Testis (tissue), 3 donors: ENCODE measurements around the gene AXIN1. TPM values are rescaled to one million over a fixed set of nuclear protein-coding genes. Genes with fewer than 3 reads are reported as not detected.

Experiments used
- DNase-seq: peaks from one replicate; pipeline ENCODE4 v3.0.0-alpha.2; 2019
- H3K27ac ChIP-seq, 2 donors: fragments of 200-600 bp; sonication (generic); one replicate each; pipeline ENCODE4 v1.5.1; 2019
- H3K27me3 ChIP-seq: fragments of 200-600 bp; sonication (generic); one replicate; pipeline ENCODE4 v1.5.1; 2019
- H3K36me3 ChIP-seq: fragments of 200-600 bp; sonication (generic); one replicate; pipeline ENCODE4 v1.5.1; 2017; ENCODE audit warnings: low read depth; ENCODE audit errors: missing control alignments
- H3K4me1 ChIP-seq: fragments of 200-600 bp; sonication (generic); one replicate; pipeline ENCODE4 v1.5.1; 2019
- H3K4me3 ChIP-seq, 2 donors: fragments of 200-600 bp; sonication (generic); one replicate each; pipeline ENCODE4 v1.5.1; 2017 to 2019
- H3K9me3 ChIP-seq: fragments of 200-600 bp; sonication (generic); one replicate; pipeline ENCODE4 v1.5.1; 2017
- POLR2A ChIP-seq: fragments of 450-650 bp; IDR thresholded peaks from one replicate; pipeline ENCODE4 v1.6.1; 2017; ENCODE audit warnings: antibody characterized with exemption, mild to moderate bottlenecking, moderate library complexity
- WGBS, 2 donors: methylation state at CpG; one replicate each; pipeline ENCODE4 v1.1.5; 2018; 5-methylcytosine and 5-hydroxymethylcytosine counted together
- intact Hi-C: fragments of 100-400 bp; cut with DNase I; formaldehyde crosslinking; loops from one replicate; pipeline ENCODE4 v1.15.1; 2023; ENCODE audit warnings: low total_unique reads
- polyA plus RNA-seq: library from polyadenylated mRNA; stranded (reverse); fragments of 350-450 nt; fragmentation: Illumina TruSeq; extraction: RNeasy Lipid Tissue Mini Kit (QIAGEN cat#74804); gene quantifications from one replicate; pipeline ENCODE4 v1.2.3, GENCODE V29; 2014; ENCODE audit warnings: low read depth, low replicate concordance; ENCODE audit not compliant: insufficient read depth
- total RNA-seq, 2 donors: library from RNA; depleted of rRNA; stranded (reverse); fragments of >200 nt; gene quantifications; one replicate each; pipeline ENCODE4 v1.2.3, GENCODE V29; 2016
- TF ChIP-seq, protein P1 (sequence below), 3 experiments: fragments of 450-650 bp in 2 of 3; fragments of 200-600 bp in 1 of 3; sonication (generic) in 1 of 3; IDR thresholded peaks; one replicate each; pipeline ENCODE4 v1.5.1; 2016 to 2019; ENCODE audit warnings: antibody characterized with exemption in 3 of 3, mild to moderate bottlenecking in 2 of 3, moderate library complexity in 1 of 3

Gene AXIN1
- total and polyA plus RNA-seq, 3 donors from 2014 or later = 19.4 to 32.0 (median 30.6) TPM

DNA sequence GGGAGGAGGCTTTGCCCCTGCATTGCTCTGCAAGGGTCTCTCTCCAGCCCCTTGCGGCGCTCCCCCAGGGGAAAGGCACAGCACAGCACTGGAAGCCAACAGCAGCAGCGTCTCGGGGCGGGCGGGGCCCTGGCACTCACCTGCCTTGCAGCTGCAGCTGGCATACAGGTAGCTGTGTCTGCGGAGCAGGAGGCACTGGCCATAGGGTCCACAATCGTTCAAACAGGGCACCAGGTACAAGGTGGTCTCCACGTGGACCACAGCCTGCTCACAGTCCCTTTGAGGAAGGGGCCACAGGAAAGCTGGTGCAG, 22.0 kb upstream of the AXIN1 start:
- H3K4me1 ChIP-seq = peaks cover 33% of the 10 kb centered on the region
- intact Hi-C loops = no loop called here
- TF ChIP-seq, protein P1, sequence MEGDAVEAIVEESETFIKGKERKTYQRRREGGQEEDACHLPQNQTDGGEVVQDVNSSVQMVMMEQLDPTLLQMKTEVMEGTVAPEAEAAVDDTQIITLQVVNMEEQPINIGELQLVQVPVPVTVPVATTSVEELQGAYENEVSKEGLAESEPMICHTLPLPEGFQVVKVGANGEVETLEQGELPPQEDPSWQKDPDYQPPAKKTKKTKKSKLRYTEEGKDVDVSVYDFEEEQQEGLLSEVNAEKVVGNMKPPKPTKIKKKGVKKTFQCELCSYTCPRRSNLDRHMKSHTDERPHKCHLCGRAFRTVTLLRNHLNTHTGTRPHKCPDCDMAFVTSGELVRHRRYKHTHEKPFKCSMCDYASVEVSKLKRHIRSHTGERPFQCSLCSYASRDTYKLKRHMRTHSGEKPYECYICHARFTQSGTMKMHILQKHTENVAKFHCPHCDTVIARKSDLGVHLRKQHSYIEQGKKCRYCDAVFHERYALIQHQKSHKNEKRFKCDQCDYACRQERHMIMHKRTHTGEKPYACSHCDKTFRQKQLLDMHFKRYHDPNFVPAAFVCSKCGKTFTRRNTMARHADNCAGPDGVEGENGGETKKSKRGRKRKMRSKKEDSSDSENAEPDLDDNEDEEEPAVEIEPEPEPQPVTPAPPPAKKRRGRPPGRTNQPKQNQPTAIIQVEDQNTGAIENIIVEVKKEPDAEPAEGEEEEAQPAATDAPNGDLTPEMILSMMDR (IDR thresholded peaks at IDR 0.05) = no peak
- TF ChIP-seq POLR2A = no peak
- no peaks in the 10 kb centered on the region for H3K9me3 ChIP-seq
- H3K27ac ChIP-seq = no peak overlapping the region
- H3K36me3 ChIP-seq = no peaks in the 10 kb centered on the region
- no peak overlapping the region for H3K4me3 ChIP-seq
- DNase-seq = no peak
- WGBS, 2 donors = 93 to 97% methylated on average over 4 to 5 of the region's 9 CpGs
- H3K27me3 ChIP-seq = no peaks in the 10 kb centered on the region

DNA sequence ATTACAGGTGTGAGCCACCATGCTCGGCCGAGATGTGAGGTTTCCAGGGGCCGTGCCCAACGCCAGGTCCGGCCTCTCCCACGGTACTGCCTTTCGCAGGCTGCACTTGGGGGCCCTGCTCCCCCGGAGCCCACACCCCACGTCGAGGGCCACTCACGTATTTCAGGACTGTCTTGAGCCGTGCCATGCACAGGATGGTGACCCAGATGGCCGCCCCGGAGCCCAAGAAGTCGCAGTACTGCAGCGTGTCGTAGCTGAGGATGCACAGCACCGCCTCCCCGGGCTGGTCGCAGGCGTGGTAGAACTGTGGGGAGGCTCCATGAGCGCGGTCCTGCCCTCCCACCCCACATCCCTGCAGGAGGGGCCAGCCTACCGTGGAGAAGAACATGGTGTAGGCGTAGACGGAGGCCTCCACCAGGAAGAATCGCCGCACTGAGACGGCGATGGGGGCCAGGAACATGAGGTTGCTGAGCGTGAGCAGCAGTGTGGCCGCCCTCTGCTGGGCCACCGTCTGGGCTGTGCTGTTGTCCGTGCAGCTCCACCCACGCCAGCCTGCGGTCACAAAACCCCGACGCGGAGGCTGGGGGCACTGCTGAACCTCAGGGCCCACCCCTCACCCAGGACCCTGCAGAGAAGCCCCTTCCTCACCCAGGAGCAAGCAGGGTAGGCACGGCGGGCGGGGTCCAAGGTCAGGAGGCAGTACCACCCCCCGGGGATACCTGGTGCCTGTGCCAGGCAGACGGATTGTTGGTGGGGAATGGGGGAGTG, 21.5 kb upstream of the AXIN1 start:
- TF ChIP-seq, protein P1 (IDR thresholded peaks at IDR 0.05) = no peak
- no peak for TF ChIP-seq POLR2A
- Histone ChIP-seq H3K27ac (no peak overlapping the region), H3K4me1 (peaks cover 31% of the 10 kb centered on the region), H3K4me3 (no peak overlapping the region), H3K9me3 (no peaks in the 10 kb centered on the region), H3K27me3 (no peaks in the 10 kb centered on the region), H3K36me3 (no peaks in the 10 kb centered on the region)
- WGBS, 2 donors = 92 to 93% methylated on average over 16 to 44 of the region's 44 CpGs
- no peak for DNase-seq
- intact Hi-C loops = no loop called here

DNA sequence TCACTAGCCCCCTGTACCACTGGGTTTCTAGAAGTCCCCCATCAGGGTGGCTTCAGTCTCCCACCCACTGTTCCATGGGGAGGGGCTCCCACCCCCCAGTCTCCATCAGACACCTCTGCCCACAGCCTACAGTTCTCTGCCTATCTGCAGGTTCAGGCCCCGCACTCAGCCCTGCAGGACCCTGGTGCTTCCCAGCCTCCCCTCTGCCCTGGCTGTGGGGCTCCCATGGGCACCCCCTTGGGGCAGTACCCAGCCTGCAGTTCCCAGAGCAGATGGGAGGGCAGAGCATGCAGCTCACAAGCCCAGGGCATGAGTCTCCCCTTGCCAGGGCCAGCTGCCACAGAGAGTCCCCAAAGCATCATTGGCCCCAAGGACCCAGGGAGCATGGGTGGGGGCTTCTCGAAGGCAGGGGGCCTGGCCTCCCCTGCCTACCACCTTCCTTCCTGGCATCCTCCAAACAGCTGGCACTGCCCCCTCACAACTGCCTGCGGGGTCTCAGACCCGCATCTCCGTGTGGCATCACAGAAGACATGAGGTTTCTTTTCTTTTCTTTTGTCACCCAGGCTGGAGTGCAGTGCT, 20.6 kb upstream of the AXIN1 start:
- Histone ChIP-seq H3K9me3 (no peaks in the 10 kb centered on the region), H3K4me1 (peaks cover 27% of the 10 kb centered on the region), H3K27me3 (no peaks in the 10 kb centered on the region), H3K36me3 (no peaks in the 10 kb centered on the region), H3K4me3 (no peak overlapping the region), H3K27ac (no peak overlapping the region)
- DNase-seq = no peak
- TF ChIP-seq POLR2A = no peak
- TF ChIP-seq, protein P1 (IDR thresholded peaks at IDR 0.05) = no peak
- WGBS, 2 donors = 87 to 89% methylated on average over 4 to 5 of the region's 5 CpGs
- intact Hi-C loops = no loop called here

DNA sequence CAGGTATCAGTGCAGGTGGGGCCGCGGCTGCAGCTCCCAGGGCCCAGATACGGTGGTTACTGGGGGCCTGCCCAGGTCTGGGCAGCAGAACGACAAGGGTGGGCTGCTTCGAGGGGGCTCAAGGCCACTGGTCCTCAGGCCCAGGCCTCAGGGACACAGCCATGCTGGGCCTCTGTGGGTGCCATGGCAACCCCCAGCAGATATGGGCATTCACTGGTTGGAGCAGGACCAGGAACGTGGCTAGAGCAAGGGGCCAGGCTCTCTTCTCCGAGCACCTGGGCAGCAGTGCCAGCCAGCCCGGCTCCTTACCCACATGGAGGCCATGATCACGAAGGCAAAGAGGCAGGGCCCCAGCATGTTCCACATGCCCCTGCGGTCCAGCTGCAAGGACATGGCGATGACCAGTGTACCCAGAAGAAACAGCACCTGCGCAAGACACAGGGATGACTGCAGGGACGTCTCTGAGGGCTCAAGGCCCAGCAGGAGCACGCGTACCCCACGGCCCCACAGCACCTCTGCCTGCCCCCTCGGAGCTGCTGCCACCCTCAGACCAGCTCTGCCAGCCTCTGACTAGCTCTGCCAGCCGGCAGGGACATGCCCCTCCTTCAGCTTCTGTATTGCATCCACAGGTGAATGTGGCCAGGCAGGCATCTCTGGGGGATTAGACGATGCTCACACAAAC, 19.9 kb upstream of the AXIN1 start:
- intact Hi-C loops = no loop called here
- no peak for DNase-seq
- H3K36me3 ChIP-seq = no peaks in the 10 kb centered on the region
- peak overlapping the region in 1 of 2 donors; percentile 8 for H3K27ac ChIP-seq
- 85 to 90% methylated on average over 10 to 19 of the region's 19 CpGs for WGBS, 2 donors
- H3K4me1 ChIP-seq = peaks cover 27% of the 10 kb centered on the region
- TF ChIP-seq, protein P1 (IDR thresholded peaks at IDR 0.05) = no peak
- no peak for TF ChIP-seq POLR2A
- no peak overlapping the region for H3K4me3 ChIP-seq
- no peaks in the 10 kb centered on the region for H3K9me3 ChIP-seq
- H3K27me3 ChIP-seq = no peaks in the 10 kb centered on the region
